Putamen (tissue), 1 donor: Measurements from ENCODE around the gene ZNF805.
"Not testable (repeated sequence)": the region's sequence is repeated elsewhere in the genome, so short reads cannot be mapped to it uniquely, and the experiment has no call there.

Source experiments
- DNase-seq: peaks from one replicate; pipeline ENCODE4 v3.0.0-alpha.2; 2016; ENCODE audit warnings: low spot score

Gene ZNF805

GRCh38 chr19:57269515-57270250 lies 29.3 kb downstream of the ZNF805 start:
- DNase-seq: no peak

- DNase-seq: no peak
Measured at GRCh38 chr19:57271280-57271679, 30.8 kb downstream of the ZNF805 start.

GRCh38 chr19:57273014-57273413 lies 32.6 kb downstream of the ZNF805 start:
- no peak for DNase-seq

- no peak for DNase-seq
Measured at GRCh38 chr19:57276430-57276829, 36.0 kb downstream of the ZNF805 start.

- not testable (repeated sequence) for DNase-seq
Measured at GRCh38 chr19:57278481-57278880, 38.0 kb downstream of the ZNF805 start.

- peak; percentile 89 for DNase-seq
Measured at GRCh38 chr19:57279418-57280164, 39.2 kb downstream of the ZNF805 start.

- peak; percentile 97 for DNase-seq
Measured at GRCh38 chr19:57280165-57280961, 39.9 kb downstream of the ZNF805 start, which contains the start of gene ZNF460. Gene ZNF460 (plus strand): TSS chr19:57280485. CDS start chr19:57280807, 322 bp downstream.

- DNase-seq: peak; percentile 19
Measured at GRCh38 chr19:57280962-57281400, 40.5 kb downstream of the ZNF805 start.

GRCh38 chr19:57282011-57282643 lies 41.7 kb downstream of the ZNF805 start:
- no peak for DNase-seq

GRCh38 chr19:57288373-57288772 lies 47.9 kb downstream of the ZNF805 start:
- no peak for DNase-seq

- DNase-seq: no peak
Measured at GRCh38 chr19:57290970-57291369, 50.5 kb downstream of the ZNF805 start.

GRCh38 chr19:57292547-57292946 lies 52.1 kb downstream of the ZNF805 start:
- no peak for DNase-seq

GRCh38 chr19:57293719-57294118 lies 53.3 kb downstream of the ZNF805 start:
- DNase-seq: no peak

- DNase-seq: no peak
Measured at GRCh38 chr19:57302020-57302465, 61.6 kb downstream of the ZNF805 start.

- no peak for DNase-seq
Measured at GRCh38 chr19:57302727-57303401, 62.4 kb downstream of the ZNF805 start.
